ENCODE measurements around the gene ZNF396.
A peak's percentile ranks its signal among the peaks of the same experiment; 100 is the strongest.

ZNF396 gene

GRCh38 chr18:35387152-35387571 is 10.0 kb upstream of the ZNF396 start:
- Histone ChIP-seq H3K27me3 (ENCODE audit: control insufficient read depth, insufficient read depth, low read length) (no peaks in the 10 kb centered on the region), H3K4me3 (ENCODE audit: low read depth, low read length) (no peak overlapping the region), H3K9ac (no peak overlapping the region), H3K9me3 (ENCODE audit: control insufficient read depth, low read length) (no peaks in the 10 kb centered on the region), H2AFZ (no peak overlapping the region), H3K4me1 (no peaks in the 10 kb centered on the region), H3K36me3 (ENCODE audit: control insufficient read depth, insufficient read depth, low read length) (no peaks in the 10 kb centered on the region), H3K27ac (no peak overlapping the region), H3K4me2 (ENCODE audit: low read length) (no peak overlapping the region), H3K79me2 (no peaks in the 10 kb centered on the region)
- TF ChIP-seq, protein P1, sequence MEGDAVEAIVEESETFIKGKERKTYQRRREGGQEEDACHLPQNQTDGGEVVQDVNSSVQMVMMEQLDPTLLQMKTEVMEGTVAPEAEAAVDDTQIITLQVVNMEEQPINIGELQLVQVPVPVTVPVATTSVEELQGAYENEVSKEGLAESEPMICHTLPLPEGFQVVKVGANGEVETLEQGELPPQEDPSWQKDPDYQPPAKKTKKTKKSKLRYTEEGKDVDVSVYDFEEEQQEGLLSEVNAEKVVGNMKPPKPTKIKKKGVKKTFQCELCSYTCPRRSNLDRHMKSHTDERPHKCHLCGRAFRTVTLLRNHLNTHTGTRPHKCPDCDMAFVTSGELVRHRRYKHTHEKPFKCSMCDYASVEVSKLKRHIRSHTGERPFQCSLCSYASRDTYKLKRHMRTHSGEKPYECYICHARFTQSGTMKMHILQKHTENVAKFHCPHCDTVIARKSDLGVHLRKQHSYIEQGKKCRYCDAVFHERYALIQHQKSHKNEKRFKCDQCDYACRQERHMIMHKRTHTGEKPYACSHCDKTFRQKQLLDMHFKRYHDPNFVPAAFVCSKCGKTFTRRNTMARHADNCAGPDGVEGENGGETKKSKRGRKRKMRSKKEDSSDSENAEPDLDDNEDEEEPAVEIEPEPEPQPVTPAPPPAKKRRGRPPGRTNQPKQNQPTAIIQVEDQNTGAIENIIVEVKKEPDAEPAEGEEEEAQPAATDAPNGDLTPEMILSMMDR (IDR thresholded peaks at IDR 0.05), result no peak

GRCh38 chr18:35386600-35387100 is 9.5 kb upstream of the ZNF396 start:
- Histone ChIP-seq H3K9ac (no peak overlapping the region), H3K36me3 (ENCODE audit: control insufficient read depth, insufficient read depth, low read length) (no peaks in the 10 kb centered on the region), H3K4me2 (ENCODE audit: low read length) (no peak overlapping the region), H3K4me3 (ENCODE audit: low read depth, low read length) (no peak overlapping the region), H3K27ac (no peak overlapping the region), H3K79me2 (no peaks in the 10 kb centered on the region), H3K9me3 (ENCODE audit: control insufficient read depth, low read length) (no peaks in the 10 kb centered on the region), H3K4me1 (no peaks in the 10 kb centered on the region), H2AFZ (no peak overlapping the region), H3K27me3 (ENCODE audit: control insufficient read depth, insufficient read depth, low read length) (no peaks in the 10 kb centered on the region)
- TF ChIP-seq, protein P1 (IDR thresholded peaks at IDR 0.05), result peak; percentile 89

DNA sequence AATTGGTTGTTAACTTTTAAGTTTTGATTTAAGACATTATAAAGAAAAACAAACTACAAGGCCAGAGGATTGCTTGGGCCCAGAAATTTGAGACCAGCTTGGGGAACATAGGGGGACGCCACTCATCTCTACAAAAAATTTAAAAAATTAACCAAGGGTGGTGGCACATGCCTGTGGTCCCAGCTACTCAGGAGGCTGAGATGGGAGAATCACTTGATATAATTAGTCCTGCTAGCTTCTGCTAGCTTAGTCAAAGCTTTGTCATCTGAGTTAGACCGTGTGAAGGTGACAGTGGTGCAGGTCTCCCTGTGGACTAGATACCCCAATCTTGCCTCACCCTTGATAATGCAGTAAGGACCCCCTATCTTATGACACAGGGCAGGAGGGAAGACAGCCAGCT is 6.0 kb upstream of the ZNF396 start:
- Histone ChIP-seq H3K9ac (no peak overlapping the region), H3K36me3 (ENCODE audit: control insufficient read depth, insufficient read depth, low read length) (no peaks in the 10 kb centered on the region), H3K27ac (no peak overlapping the region), H3K9me3 (ENCODE audit: control insufficient read depth, low read length) (no peaks in the 10 kb centered on the region), H3K4me2 (ENCODE audit: low read length) (no peak overlapping the region), H3K4me1 (no peaks in the 10 kb centered on the region), H3K27me3 (ENCODE audit: control insufficient read depth, insufficient read depth, low read length) (no peaks in the 10 kb centered on the region), H3K79me2 (no peaks in the 10 kb centered on the region), H3K4me3 (ENCODE audit: low read depth, low read length) (no peak overlapping the region), H2AFZ (no peak overlapping the region)
- TF ChIP-seq, protein P1 (IDR thresholded peaks at IDR 0.05), result no peak

GRCh38 chr18:35379421-35379820 is 2.3 kb upstream of the ZNF396 start:
- H3K27me3 ChIP-seq (ENCODE audit: control insufficient read depth, insufficient read depth, low read length), result no peaks in the 10 kb centered on the region
- H3K4me1 ChIP-seq, result no peaks in the 10 kb centered on the region
- H3K4me3 ChIP-seq (ENCODE audit: low read depth, low read length), result no peak overlapping the region
- H3K4me2 ChIP-seq (ENCODE audit: low read length), result no peak overlapping the region
- no peaks in the 10 kb centered on the region for H3K36me3 ChIP-seq (ENCODE audit: control insufficient read depth, insufficient read depth, low read length)
- H2AFZ ChIP-seq, result peak overlapping the region; percentile 49
- H3K27ac ChIP-seq, result no peak overlapping the region
- TF ChIP-seq, protein P1 (IDR thresholded peaks at IDR 0.05), result no peak
- H3K9me3 ChIP-seq (ENCODE audit: control insufficient read depth, low read length), result no peaks in the 10 kb centered on the region
- H3K9ac ChIP-seq, result no peak overlapping the region
- H3K79me2 ChIP-seq, result no peaks in the 10 kb centered on the region

DNA sequence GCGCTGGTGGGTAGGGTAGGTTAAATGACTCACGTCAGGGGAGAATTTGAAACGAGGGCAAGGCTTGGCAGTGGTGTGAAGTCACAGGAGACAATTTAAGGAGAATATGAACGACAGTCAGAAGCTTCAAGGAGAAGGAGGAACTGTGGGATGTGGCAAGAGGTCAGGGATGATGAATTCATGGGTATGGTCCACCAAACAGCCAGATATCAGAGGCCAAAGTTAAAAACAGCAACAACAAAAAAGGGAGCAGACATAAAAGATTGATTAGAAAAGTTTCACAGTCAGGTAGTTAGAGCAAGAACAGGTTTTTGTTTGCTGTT is 1.4 kb upstream of the ZNF396 start:
- Histone ChIP-seq H3K27ac (no peak overlapping the region), H2AFZ (peak overlapping the region; percentile 44), H3K4me2 (ENCODE audit: low read length) (no peak overlapping the region), H3K9me3 (ENCODE audit: control insufficient read depth, low read length) (no peaks in the 10 kb centered on the region), H3K4me1 (no peaks in the 10 kb centered on the region), H3K36me3 (ENCODE audit: control insufficient read depth, insufficient read depth, low read length) (no peaks in the 10 kb centered on the region), H3K79me2 (no peaks in the 10 kb centered on the region), H3K4me3 (ENCODE audit: low read depth, low read length) (no peak overlapping the region), H3K27me3 (ENCODE audit: control insufficient read depth, insufficient read depth, low read length) (no peaks in the 10 kb centered on the region), H3K9ac (no peak overlapping the region)
- TF ChIP-seq, protein P1 (IDR thresholded peaks at IDR 0.05), result no peak

Data from parathyroid adenoma (tissue), 2 donors.